ENCODE results near the gene GSK3B. TPM values are rescaled to one million over a fixed set of nuclear protein-coding genes. Genes with fewer than 3 reads are reported as not detected.

Gene GSK3B
- total RNA-seq, 1 donor from 2014 or later, result 77.5 TPM

DNA sequence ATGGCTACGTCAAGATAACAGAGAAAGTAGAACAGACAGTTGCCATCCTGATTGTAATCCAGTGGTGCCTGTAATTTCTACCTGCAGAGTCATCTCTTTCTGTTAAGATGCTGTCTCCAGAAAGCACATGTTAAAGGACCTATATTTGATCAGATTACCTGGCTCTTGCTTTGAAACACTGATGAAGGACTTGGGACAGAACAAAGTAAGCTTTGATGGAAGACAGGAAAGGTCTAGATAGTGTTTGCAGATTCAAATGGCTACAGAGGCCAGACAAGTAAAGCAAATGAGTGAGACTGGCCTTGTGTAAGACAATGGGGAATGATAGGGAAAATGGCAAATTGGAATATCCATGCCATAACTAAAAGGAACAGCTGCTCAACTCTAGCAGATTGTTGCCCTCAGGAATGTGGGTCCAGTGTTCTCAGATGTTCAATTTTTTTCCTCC, 1.8 kb upstream of the GSK3B start:
- DNase-seq (ENCODE audit: low read depth), result no peak

DNA sequence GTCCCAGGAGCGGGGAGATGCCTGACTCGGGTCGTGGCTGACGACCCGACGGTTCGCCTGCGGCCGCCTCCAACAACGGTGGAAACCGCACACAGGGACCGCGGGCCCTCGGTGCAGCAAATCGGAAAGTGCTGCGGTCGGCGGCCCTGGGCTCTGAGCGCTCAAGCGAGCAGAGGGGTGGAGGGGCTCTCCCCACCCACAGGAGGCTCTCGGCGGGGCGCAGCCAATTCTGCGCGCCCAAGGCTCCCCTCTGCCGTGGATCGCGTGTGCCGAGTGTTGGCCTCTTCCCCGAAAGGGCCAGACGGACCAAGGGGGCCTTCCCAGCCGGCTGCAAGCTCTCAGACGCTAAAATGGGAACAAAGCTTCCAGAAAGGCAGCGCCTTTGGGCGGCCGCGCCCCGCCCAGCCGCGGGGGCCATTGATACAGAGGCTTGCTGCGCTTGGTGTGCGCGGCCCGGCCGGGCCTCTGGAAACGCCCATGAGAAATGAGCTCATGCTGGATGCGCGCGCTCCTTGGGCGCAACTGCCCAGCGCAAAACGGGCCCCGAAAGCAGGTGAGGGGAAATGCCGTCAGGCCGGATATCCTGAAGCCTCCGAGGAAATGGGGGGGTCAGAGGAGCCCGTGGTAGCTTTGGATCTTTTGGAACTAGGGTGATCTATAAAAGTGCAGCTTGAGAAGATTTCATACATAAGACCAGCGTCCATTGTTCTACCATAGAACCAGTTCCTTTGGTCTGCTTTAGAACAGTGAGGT, 1.2 kb upstream of the GSK3B start:
- DNase-seq (ENCODE audit: low read depth), result peak; percentile 80

- DNase-seq (ENCODE audit: low read depth), result peak; percentile 99
These were observed 554 bp upstream of the GSK3B start for GRCh38 chr3:120094776-120095225.

DNA sequence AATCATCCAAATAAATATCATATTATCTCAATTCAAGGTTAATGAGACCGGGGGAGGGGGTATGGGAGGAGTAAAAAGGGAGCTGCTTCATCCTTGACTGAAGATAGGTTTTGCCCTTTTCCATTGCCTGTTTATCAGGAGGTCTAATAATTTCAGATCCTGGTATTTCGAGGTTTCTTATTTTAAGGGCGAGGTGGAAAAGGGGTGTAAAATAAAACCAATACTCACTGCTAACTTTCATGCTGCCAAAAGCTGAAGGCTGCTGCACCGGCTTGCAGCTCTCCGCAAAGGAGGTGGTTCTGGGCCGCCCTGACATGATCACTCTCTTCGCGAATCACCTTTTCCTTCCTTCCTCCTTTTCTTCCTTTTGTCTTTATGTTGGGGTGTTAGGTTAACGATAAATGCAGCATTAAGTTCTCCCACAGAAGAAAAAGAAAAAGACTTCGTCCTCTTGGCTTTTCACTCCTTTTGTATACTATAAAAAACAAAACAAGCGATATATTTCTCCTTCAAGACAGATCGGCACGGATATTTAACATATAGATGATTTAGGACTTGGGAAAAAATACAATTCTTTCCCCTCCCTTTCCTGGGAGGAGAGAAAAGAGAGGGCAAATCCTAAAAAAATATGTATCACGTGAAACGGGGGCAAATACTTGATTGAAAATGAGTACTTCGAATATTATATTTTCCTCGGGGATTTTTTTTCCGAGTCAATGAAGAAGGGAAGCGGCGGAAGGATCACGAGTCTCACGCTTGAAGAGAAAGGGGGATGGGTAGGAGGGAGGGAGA, 932 bp downstream of the GSK3B start:
- DNase-seq (ENCODE audit: low read depth), result peak; percentile 54

DNA sequence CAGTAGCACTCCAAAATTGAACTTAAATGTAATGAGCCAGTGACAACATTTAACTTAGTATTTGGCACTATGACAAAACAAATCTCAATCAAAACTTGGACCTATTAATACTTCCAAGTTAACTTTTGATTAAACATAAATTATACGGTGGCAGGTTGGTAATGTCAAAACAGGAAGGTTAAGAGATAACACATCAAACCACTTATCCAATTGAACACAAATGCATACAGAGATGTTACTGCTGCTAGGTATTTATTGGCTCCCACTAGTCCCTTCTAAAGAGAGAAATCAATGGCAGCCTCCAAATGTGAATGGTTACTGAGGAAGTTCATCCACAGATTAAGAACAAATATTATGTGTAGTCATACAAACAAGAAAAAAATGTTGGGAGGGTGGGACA, 1.8 kb downstream of the GSK3B start:
- no peak for DNase-seq (ENCODE audit: low read depth)

DNA sequence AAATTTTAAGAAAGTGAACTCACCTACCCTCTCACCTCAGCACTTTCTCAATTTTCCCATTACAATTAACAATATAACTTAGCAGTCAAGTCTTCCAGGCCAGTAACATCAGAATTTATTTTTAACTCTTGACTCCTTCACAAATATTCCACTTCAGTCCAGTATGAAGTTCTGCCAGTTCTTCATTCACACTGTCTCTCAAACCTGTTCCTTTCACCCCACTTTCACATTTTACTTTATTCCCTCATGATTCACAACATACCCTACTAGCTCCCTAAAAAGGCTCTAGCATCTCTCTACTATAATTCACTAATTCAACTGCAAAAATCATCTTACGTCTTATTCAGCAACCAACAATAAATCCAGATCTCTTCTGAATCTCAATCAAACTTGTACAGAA, 3.8 kb downstream of the GSK3B start:
- DNase-seq (ENCODE audit: low read depth), result no peak

GRCh38 chr3:120089089-120089488, 5.2 kb downstream of the GSK3B start:
- DNase-seq (ENCODE audit: low read depth), result no peak

- DNase-seq (ENCODE audit: low read depth), result no peak
These were observed 5.6 kb downstream of the GSK3B start for GRCh38 chr3:120088622-120089021.

- no peak for DNase-seq (ENCODE audit: low read depth)
These were observed 12.5 kb downstream of the GSK3B start for GRCh38 chr3:120081719-120082118.

GRCh38 chr3:120080836-120081235, 13.4 kb downstream of the GSK3B start:
- no peak for DNase-seq (ENCODE audit: low read depth)

DNA sequence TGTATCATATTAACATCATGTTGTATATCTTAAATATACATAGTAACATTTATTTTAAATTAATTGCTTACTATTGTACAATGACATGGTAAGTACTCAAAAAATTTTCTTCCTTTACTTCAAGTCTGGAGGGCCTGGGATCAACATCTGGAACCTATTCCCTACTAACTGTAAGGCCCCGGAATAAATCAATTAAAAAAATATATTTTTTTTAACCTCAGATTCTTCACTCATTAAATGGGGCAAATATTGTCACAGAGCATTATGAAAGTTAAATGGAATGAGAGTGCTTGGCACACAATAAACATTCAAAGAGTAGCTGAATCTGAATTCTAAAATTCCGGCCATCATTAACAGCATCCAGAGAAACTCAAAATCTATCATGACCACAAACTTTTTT, 16.5 kb downstream of the GSK3B start:
- no peak for DNase-seq (ENCODE audit: low read depth)

GRCh38 chr3:120072867-120073525, 21.3 kb downstream of the GSK3B start:
- DNase-seq (ENCODE audit: low read depth), result peak; percentile 33

DNA sequence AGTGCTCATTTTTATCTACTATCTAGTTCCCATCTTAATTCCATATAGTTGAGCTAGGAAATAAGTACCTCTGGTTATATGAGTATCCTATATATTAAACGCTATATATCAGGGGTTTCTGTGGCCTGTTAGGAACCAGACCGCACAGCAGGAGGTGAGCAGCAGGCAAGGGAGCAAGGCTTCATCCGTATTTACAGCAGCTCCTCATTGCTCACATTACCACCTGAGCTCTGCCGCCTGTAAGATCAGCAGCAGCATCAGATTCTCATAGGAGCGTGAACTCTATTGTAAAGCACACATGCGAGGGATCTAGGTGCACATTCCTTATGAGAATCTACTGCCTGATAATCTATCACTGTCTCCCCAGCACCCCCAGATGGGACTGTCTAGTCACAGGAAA, 23.0 kb downstream of the GSK3B start:
- DNase-seq (ENCODE audit: low read depth), result no peak

GRCh38 chr3:120070263-120070981, 23.8 kb downstream of the GSK3B start:
- DNase-seq (ENCODE audit: low read depth), result no peak

DNA sequence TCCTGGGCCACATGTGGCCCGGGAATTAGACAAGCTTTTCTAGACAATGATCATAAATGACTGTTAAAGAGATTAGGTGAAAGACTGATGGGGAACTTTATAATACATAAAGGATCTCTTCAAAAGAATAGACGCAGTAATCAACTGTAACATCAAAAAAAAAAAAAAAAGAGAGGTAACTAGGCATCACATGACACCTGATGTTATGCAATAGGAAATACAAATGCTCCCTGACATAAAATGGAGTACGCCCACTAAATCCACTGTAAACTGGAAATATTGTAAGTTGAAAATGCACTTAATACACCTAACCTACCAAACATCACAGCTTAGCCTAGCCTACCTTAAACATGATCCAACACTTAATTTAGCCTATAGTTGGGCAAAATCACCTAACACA, 27.2 kb downstream of the GSK3B start:
- no peak for DNase-seq (ENCODE audit: low read depth)

DNA sequence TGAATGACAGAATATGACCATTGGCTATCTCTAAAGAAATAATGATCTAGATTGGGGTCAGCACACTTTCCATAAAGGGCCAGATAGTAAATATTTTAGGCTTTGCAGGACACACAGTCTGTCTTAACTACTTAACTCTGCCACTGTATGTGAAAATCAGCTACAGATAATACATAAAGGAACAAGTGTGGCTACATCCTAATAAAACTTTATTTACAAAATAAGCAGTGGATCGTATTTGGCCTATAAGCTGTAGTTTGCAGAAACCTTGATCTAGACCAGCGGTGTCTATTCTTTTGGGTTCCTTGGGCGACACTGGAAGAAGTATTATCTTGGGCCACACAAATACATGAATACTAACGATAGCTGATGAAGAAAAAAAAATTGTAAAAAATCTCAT, 27.6 kb downstream of the GSK3B start:
- DNase-seq (ENCODE audit: low read depth), result no peak

DNA sequence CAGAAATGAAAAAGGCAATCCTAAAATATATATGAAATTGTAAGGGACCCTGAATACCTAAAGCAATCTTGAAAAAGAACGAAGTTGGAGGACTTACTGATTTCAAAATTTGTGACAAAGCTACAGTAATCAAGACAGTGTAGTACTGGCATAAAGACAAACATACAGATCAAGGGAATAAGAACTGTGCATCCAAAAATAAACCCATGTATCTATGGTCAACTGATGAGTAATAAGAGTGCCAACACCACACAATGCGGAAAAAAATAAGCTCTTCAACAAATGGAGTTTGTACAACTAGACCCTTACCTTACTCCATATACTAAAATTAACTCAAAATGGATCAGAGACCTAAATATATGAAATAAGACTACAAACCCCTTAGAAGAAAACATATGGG, 29.6 kb downstream of the GSK3B start:
- no peak for DNase-seq (ENCODE audit: low read depth)

- no peak for DNase-seq (ENCODE audit: low read depth)
These were observed 31.8 kb downstream of the GSK3B start for GRCh38 chr3:120062474-120062873.

DNA sequence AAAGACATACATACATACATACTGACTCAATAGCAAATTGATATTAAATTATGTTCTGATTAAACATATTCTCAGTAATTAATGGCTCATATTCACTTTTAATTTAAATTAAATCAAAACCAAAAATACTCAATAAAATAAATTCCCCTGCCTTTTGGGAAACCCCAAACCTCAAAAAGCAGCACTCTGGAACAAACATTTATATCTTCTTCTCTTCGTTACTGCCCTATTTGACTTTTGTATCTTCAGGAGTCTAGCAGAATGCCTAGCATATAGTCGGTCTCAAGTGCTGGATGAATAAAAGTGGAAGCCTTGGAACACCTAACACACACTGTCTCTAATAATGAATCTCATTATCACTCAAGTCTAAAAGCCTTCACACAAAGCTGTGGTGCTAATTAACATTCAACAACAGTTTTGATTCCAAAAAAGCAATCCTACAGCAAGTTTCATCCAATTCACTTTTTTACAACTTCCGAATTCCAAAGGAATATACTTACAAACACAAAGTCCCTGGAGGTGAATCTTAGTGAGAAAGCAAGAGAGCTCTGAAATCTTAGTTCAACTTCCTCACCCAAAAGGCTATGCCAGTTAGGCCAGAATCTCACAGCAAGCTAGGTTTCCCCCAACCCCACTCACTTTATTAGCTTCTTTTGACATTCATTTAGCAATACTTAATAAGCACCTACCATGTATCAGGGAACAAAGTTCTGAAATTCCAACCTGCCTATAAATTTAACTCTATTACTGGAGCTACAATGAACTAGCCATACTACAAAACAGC, 35.0 kb downstream of the GSK3B start:
- no peak for DNase-seq (ENCODE audit: low read depth)

DNA sequence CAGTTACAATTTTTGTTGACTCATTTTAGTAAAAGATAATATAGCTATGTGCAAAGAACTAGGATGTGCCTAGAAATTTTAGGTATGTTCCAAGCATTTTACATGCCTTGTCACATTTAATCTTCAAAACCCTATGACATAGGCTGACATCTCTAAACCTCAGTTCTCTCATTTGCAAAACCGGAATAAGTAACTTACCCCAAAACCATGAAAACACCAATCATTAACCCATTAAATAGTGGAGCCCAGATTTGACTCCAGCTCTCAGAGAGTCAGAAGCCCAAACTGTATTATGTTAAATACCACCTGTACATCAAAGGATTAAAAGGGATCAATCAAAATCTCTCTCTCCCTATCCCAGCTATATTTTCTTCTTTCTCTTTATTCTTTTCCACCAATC, 36.6 kb downstream of the GSK3B start:
- no peak for DNase-seq (ENCODE audit: low read depth)

GRCh38 chr3:120057029-120057428, 37.2 kb downstream of the GSK3B start:
- no peak for DNase-seq (ENCODE audit: low read depth)
